Activated T-cell treated with anti-CD3 and anti-CD28 coated beads, Interleukin-2, amount 50 U/mL, for 4 hours (primary cell): ENCODE data around the gene ANXA2. TPM values are rescaled to one million over a fixed set of nuclear protein-coding genes. Genes with fewer than 3 reads are reported as not detected.

Experiments used
- ATAC-seq, 2 donors: fragments of 200-7000 bp; cut with Tn5 transposase; one replicate each; pipeline ENCODE4 v1.10.0; 2021
- DNase-seq: peaks from one replicate; pipeline ENCODE4 v3.0.0-alpha.2; 2020
- H3K27me3 Mint-ChIP-seq: one replicate; pipeline ENCODE4 v1.8.0; 2021; ENCODE audit warnings: low read depth, mixed read lengths
- H3K36me3 Mint-ChIP-seq: one replicate; pipeline ENCODE4 v1.8.0; 2022; ENCODE audit warnings: mixed read lengths; ENCODE audit not compliant: insufficient read depth
- H3K4me1 Mint-ChIP-seq: one replicate; pipeline ENCODE4 v1.8.0; 2021; ENCODE audit warnings: low read depth, mixed read lengths
- H3K4me3 Mint-ChIP-seq: one replicate; pipeline ENCODE4 v1.8.0; 2021; ENCODE audit warnings: mild to moderate bottlenecking, moderate library complexity, mixed read lengths
- H3K9me3 Mint-ChIP-seq: one replicate; pipeline ENCODE4 v1.8.0; 2021; ENCODE audit warnings: mixed read lengths
- total RNA-seq, 3 donors: library from RNA; stranded (reverse); gene quantifications; one replicate each; pipeline ENCODE4 v1.2.1, GENCODE V29; 2021

The ANXA2 gene
- total RNA-seq, 3 donors from 2014 or later, result 60.6 to 104 (median 75.1) TPM

DNA sequence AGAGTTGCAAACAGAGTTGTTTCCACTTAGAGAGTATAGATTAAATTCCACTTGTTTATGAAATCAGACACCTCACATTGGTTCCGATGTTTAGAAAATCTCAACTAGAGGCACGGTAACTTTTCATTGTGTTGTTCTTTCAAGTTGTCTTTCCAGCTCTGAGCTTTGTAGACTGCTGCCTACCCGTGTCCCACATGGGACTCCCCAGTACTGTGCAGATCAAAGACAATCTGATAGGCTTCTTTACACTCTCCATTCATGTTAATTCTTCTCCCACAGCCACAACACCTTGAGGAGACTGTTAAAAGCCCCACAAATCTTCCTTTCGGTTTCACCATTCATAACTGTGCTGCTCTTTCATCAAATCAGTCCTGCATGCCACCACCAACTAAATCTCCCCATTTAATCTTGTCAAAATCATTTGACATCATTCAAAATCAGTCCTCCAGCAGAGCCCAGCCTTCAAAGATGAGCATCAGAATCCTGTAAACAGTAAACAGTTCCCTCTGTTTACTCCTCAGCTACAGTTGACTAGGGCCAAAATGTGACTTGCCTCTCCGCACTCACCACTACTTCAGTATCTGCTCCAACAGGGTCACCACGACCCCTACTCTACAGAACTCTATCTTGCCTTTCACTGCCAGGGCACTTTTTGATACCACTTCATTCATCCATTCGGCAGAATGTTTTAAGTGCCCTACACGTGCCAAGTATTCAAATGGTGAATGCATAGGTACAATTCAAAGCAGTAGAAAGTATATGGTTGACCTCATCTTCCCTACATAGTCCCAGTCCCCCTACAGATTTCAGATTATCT lies 8.3 kb downstream of the ANXA2 start:
- ATAC-seq (peak; percentile 89 to 94), DNase-seq (peak; percentile 6)
- peak overlapping the region; percentile 33 for H3K4me3 Mint-ChIP-seq
- peaks cover 65% of the 10 kb centered on the region for H3K4me1 Mint-ChIP-seq
- no peaks in the 10 kb centered on the region for H3K27me3 Mint-ChIP-seq
- H3K9me3 Mint-ChIP-seq, result no peaks in the 10 kb centered on the region
- peaks cover 16% of the 10 kb centered on the region for H3K36me3 Mint-ChIP-seq

DNA sequence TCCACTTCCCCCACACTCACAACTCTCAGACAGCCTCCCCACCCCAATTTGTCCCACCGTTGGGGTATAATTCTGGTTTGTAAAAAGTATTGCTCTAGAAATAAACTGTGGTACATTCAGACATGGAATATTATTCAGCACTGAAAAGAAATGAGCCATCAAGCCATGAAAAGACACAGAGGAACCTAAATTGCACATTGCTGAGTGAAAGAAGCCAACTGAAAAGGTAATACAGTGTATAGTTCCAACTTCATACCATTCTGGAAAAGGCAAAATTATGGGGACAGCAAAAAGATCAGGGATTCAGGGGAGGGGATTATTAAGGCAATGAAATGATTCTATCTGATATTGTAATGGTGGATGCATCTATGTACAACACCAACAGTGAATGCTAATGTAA lies 10.5 kb downstream of the ANXA2 start:
- peaks cover 44% of the 10 kb centered on the region for H3K4me1 Mint-ChIP-seq
- DNase-seq (no peak), ATAC-seq (no peak)
- H3K9me3 Mint-ChIP-seq, result no peaks in the 10 kb centered on the region
- H3K27me3 Mint-ChIP-seq, result no peaks in the 10 kb centered on the region
- H3K36me3 Mint-ChIP-seq, result peaks cover 16% of the 10 kb centered on the region
- H3K4me3 Mint-ChIP-seq, result no peak overlapping the region

GRCh38 chr15:60386615-60387014 lies 11.2 kb downstream of the ANXA2 start:
- Mint-ChIP-seq H3K4me3 (no peak overlapping the region), H3K9me3 (no peaks in the 10 kb centered on the region), H3K36me3 (peaks cover 17% of the 10 kb centered on the region), H3K4me1 (peaks cover 40% of the 10 kb centered on the region), H3K27me3 (no peaks in the 10 kb centered on the region)
- ATAC-seq, result no peak
- no peak for DNase-seq

DNA sequence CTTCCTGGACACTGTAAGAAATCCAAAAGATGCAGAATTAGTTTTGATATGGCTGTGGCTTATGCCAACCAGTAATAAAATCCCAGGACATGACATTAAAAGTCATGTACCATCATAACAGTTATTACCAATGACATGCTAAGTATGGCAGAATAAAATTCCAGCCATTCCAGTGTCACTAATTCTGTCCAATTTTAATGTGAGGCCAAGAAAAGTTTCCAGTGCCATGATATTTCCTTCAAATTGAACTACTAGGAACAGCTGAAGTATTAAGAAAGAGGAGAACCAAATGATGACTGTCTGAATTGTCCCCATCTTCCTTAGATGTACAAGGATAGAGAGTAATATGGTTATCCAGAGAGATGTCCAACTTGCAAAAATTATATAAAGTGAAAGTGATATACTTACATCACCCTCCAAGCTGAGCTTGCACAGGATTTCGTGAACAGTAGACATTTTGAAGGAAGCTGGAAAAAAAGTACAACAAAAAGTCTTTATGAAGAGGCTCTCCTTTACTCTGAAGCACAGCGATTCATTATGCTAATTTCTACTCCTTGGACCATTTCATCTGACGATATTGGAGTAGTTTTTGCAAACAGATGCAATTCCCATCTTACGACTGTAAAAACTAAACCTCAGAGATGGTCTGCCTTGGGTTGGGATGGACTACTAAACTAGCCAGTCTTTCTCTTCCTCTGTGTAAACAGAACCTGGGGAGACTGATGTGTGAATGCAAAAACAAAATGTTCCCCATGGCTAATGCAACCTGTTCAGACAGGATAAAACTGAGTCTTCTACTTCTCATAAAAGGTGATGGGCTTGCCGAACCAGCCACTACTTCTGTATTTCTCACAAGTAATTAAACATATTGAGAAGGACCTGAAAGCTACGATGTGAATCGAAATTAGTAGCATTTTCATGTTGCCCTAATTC lies 11.9 kb downstream of the ANXA2 start:
- Mint-ChIP-seq H3K4me1 (peaks cover 35% of the 10 kb centered on the region), H3K9me3 (no peaks in the 10 kb centered on the region), H3K27me3 (no peaks in the 10 kb centered on the region), H3K4me3 (no peak overlapping the region), H3K36me3 (peaks cover 23% of the 10 kb centered on the region)
- DNase-seq (no peak), ATAC-seq (no peak)

- DNase-seq (no peak), ATAC-seq (no peak)
- Mint-ChIP-seq H3K36me3 (peaks cover 29% of the 10 kb centered on the region), H3K4me3 (no peak overlapping the region), H3K27me3 (no peaks in the 10 kb centered on the region), H3K4me1 (peaks cover 24% of the 10 kb centered on the region), H3K9me3 (no peaks in the 10 kb centered on the region)
Measured at GRCh38 chr15:60384526-60385126, 13.2 kb downstream of the ANXA2 start.

- ATAC-seq, result no peak
- peaks cover 18% of the 10 kb centered on the region for H3K4me1 Mint-ChIP-seq
- no peaks in the 10 kb centered on the region for H3K27me3 Mint-ChIP-seq
- no peaks in the 10 kb centered on the region for H3K9me3 Mint-ChIP-seq
- no peak for DNase-seq
- H3K4me3 Mint-ChIP-seq, result no peak overlapping the region
- peaks cover 31% of the 10 kb centered on the region for H3K36me3 Mint-ChIP-seq
Measured at GRCh38 chr15:60384053-60384452, 13.7 kb downstream of the ANXA2 start.

DNA sequence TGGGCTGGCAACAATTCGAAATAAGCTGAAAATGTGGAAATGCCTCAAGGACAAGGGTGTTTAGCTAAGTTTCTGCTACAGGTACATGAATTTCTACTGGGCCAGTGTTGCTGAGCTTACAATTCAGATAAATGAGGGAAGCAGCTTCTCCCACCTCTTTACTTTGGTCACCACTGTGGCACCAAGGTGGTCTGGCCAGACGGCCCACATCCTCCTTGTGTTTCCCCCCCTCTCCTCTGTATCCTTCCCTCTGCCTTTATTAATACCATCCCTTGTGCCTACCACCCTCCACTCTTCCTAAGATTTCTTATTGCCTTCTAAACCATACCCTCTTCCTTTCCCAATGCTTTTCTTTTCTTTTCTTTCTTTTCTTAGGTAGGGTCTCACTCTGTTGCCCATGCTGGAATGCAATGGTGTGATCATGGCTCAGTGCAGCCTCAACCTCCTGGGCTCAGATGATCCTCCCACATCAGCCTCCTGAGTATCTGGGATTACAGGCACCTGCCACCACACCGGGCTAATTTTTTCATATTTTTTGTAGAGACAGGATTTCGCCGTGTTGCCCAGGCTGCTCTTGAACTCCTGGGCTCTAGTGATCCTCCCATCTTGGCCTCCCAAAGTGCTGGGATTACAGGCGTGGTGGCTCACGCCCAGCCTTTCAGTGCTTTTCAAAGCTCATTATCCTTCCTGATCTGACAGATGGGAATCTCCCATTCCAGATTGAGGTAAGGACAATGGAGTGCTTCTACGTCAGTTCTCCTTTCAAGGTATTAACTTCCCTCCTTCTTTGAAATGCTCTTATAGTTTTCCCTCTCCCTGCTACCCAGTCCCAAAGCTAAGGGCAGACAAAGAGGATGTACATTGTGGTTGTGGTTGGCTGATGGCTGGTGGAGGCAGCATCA lies 14.8 kb downstream of the ANXA2 start:
- Mint-ChIP-seq H3K4me1 (peaks cover 11% of the 10 kb centered on the region), H3K27me3 (no peaks in the 10 kb centered on the region), H3K36me3 (peaks cover 31% of the 10 kb centered on the region), H3K4me3 (no peak overlapping the region), H3K9me3 (no peaks in the 10 kb centered on the region)
- ATAC-seq, result no peak
- DNase-seq, result no peak

GRCh38 chr15:60381148-60381788 lies 16.5 kb downstream of the ANXA2 start:
- Mint-ChIP-seq H3K27me3 (no peaks in the 10 kb centered on the region), H3K4me1 (peaks cover 2% of the 10 kb centered on the region), H3K9me3 (no peaks in the 10 kb centered on the region), H3K36me3 (peaks cover 32% of the 10 kb centered on the region), H3K4me3 (no peak overlapping the region)
- ATAC-seq (no peak), DNase-seq (no peak)

GRCh38 chr15:60379525-60380274 lies 18.1 kb downstream of the ANXA2 start:
- ATAC-seq, result no peak
- H3K9me3 Mint-ChIP-seq, result no peaks in the 10 kb centered on the region
- no peaks in the 10 kb centered on the region for H3K27me3 Mint-ChIP-seq
- no peak for DNase-seq
- no peaks in the 10 kb centered on the region for H3K4me1 Mint-ChIP-seq
- no peak overlapping the region for H3K4me3 Mint-ChIP-seq
- peaks cover 35% of the 10 kb centered on the region for H3K36me3 Mint-ChIP-seq

GRCh38 chr15:60379185-60379524 lies 18.6 kb downstream of the ANXA2 start:
- Mint-ChIP-seq H3K4me3 (no peak overlapping the region), H3K27me3 (no peaks in the 10 kb centered on the region), H3K4me1 (no peaks in the 10 kb centered on the region), H3K36me3 (peaks cover 34% of the 10 kb centered on the region), H3K9me3 (no peaks in the 10 kb centered on the region)
- DNase-seq (no peak), ATAC-seq (no peak)

GRCh38 chr15:60376677-60377095 lies 21.1 kb downstream of the ANXA2 start:
- H3K4me1 Mint-ChIP-seq, result peaks cover 3% of the 10 kb centered on the region
- H3K36me3 Mint-ChIP-seq, result peaks cover 34% of the 10 kb centered on the region
- ATAC-seq, result no peak

GRCh38 chr15:60375306-60375705 lies 22.5 kb downstream of the ANXA2 start:
- Mint-ChIP-seq H3K4me1 (peaks cover 16% of the 10 kb centered on the region), H3K36me3 (peaks cover 27% of the 10 kb centered on the region), H3K4me3 (no peak overlapping the region), H3K27me3 (no peaks in the 10 kb centered on the region), H3K9me3 (no peaks in the 10 kb centered on the region)
- no peak for DNase-seq
- no peak for ATAC-seq

More at GRCh38 chr15:60376677-60377095, 21.1 kb downstream of the ANXA2 start:
- no peaks in the 10 kb centered on the region for H3K9me3 Mint-ChIP-seq
- H3K4me3 Mint-ChIP-seq, result no peak overlapping the region
- no peak for DNase-seq
- no peaks in the 10 kb centered on the region for H3K27me3 Mint-ChIP-seq

DNA sequence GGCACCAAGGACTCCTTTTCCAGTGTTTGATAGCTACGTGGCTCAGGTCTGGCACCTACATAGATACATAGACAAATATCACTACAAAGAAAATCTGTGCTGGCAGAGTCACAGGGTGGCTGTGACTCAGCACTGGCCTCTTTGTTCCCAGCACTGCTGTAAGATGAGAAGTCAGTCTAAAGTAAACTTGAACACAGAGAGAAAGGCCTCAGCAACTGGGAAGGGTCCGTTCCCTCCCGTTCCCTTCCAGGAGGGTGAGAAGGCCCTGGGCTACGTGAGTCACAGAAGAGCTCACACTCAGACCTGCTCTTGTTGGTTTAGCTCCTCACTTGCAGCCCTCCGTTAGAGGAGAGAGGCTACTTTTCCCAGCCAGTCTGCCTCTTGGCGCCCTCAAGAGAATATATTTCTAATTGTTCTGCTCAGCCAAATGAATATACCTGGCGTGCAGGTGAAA lies 23.1 kb downstream of the ANXA2 start:
- no peak for ATAC-seq
- H3K4me1 Mint-ChIP-seq, result peaks cover 18% of the 10 kb centered on the region
- no peak for DNase-seq
- no peaks in the 10 kb centered on the region for H3K9me3 Mint-ChIP-seq
- H3K27me3 Mint-ChIP-seq, result no peaks in the 10 kb centered on the region
- peaks cover 21% of the 10 kb centered on the region for H3K36me3 Mint-ChIP-seq
- no peak overlapping the region for H3K4me3 Mint-ChIP-seq
